GM18502 (cell line): ENCODE results near the gene MBLAC2.

Source experiments
- ATAC-seq: cut with Tn5 transposase; IDR thresholded peaks from one replicate; pipeline ENCODE4 v1.9.1; 2021; ENCODE audit warnings: mild to moderate bottlenecking; ENCODE audit not compliant: unreplicated experiment, poor library complexity

Gene MBLAC2

GRCh38 chr5:90472783-90473395 is 1.7 kb downstream of the MBLAC2 start:
- peak; percentile 11 for ATAC-seq

- ATAC-seq = no peak
Observed at GRCh38 chr5:90461288-90461687, 13.3 kb downstream of the MBLAC2 start.

GRCh38 chr5:90446961-90447360 is 27.6 kb downstream of the MBLAC2 start:
- ATAC-seq = no peak

DNA sequence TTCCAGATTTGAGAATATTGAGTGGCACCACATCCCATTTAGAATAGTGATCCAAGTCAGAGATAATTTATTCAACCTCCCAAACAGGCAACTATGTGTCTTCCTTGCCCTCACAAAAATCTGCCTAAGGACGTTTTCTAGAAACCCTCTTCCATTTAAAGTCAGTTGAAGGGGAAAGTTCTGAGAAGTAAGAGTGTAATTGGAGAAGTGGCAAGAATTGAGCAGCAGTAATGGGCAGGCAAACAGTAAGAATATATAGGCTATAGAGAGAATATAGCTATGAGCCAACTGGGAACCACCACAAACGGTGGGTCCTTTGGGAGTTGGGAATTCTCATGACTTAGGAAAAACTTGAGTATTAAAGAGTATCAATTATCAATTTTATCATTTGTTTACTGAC is 33.9 kb downstream of the MBLAC2 start:
- no peak for ATAC-seq

GRCh38 chr5:90438100-90438499 is 36.5 kb downstream of the MBLAC2 start:
- ATAC-seq = no peak

GRCh38 chr5:90437663-90438062 is 36.9 kb downstream of the MBLAC2 start:
- no peak for ATAC-seq

- ATAC-seq = peak; percentile 61
Observed at GRCh38 chr5:90434116-90434714, 40.4 kb downstream of the MBLAC2 start.

GRCh38 chr5:90424245-90424644 is 50.3 kb downstream of the MBLAC2 start:
- ATAC-seq = peak; percentile 73

GRCh38 chr5:90421136-90421535 is 53.4 kb downstream of the MBLAC2 start:
- ATAC-seq = no peak

DNA sequence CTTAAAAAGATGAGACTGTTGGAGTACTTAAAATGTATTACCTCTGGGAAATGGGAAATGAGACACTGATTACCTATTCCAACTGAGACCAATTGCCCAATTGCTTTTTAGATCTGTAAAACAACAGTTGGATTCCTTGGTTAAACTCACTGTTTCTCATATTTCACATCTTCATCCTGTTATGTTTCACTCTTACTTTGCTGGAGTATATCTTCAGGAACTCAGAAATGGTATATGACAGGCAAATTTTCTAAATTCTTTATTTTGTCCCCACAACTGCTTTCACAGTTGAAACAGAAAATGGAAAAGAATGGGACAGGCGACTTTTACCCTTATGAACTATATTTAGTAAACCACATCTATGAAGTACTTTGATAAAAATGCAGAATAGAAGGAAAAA is 56.4 kb downstream of the MBLAC2 start:
- ATAC-seq = no peak

GRCh38 chr5:90410178-90410762 is 64.3 kb downstream of the MBLAC2 start:
- ATAC-seq = no peak

GRCh38 chr5:90409318-90410177 is 65.0 kb downstream of the MBLAC2 start, which contains the start of gene CETN3:
Gene CETN3 (minus strand): TSS chr5:90409756. CDS start chr5:90409661, 95 bp downstream.
- ATAC-seq = peak; percentile 95

DNA sequence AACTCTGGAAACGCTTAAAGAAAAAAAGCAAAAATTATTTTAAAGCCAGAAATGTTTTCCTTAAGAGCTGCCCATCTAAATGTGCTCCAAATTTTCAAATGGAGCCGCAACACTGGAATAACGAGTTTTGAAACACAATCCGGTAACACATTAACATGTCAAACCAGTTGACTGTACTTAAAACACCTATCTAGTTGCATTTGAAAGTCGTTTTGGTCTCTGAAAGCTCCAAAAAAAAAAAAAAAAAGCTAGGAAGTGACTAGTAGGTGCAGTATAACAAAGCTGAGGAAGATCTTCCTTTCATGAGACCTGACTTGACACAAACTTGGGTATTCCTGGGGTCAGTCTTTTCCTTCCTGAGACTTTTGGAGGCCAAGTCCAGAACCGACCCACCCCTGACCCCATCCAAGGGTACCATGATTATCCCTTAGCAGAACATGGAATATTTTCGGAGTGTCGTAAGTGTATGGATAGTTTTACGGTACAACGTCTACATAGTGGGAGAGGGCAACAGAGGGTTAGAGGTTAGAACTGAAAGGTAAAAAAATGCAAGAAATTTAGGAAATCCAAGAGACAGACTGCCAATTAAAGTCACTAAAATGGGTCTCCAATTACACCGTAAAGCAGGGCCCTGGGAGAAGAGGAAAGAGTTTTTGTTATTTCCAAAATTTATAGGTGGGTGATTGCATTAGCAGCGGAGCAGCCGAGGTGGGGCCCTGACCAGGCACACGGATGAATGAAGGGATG is 65.8 kb downstream of the MBLAC2 start:
- peak; percentile 7 for ATAC-seq
